GM12875 (cell line): ENCODE measurements around the gene RGS7.

ENCODE experiments used
- H3K4me3 ChIP-seq: one replicate; pipeline ENCODE4 v1.5.1; 2011; ENCODE audit warnings: low read depth, low read length, control low read depth
- CTCF ChIP-seq: IDR thresholded peaks from 2 replicates; pipeline ENCODE4 v1.5.1; 2011; ENCODE audit warnings: low read depth, mild to moderate bottlenecking, control low read depth, inconsistent platforms, low read length, moderate library complexity, borderline replicate concordance; ENCODE audit not compliant: insufficient read depth

Gene RGS7

GRCh38 chr1:241356519-241357365 lies at the start of gene RGS7:
RGS7 (minus strand) TSS chr1:241357205.
- no peak for TF ChIP-seq CTCF
- no peak within 1 kb of the TSS for H3K4me3 ChIP-seq

GRCh38 chr1:241406421-241406820 lies 49.4 kb upstream of the RGS7 start:
- no peak for TF ChIP-seq CTCF
- H3K4me3 ChIP-seq: no peak overlapping the region

- no peak for TF ChIP-seq CTCF
Observed at GRCh38 chr1:241401156-241401555, 44.2 kb upstream of the RGS7 start.

GRCh38 chr1:241396747-241397681 lies 40.0 kb upstream of the RGS7 start:
- TF ChIP-seq CTCF: no peak
- H3K4me3 ChIP-seq: no peak overlapping the region

More at GRCh38 chr1:241401156-241401555, 44.2 kb upstream of the RGS7 start:
- no peak overlapping the region for H3K4me3 ChIP-seq

- no peak for TF ChIP-seq CTCF
Observed at GRCh38 chr1:241391926-241392710, 35.1 kb upstream of the RGS7 start.

GRCh38 chr1:241390526-241390925 lies 33.5 kb upstream of the RGS7 start:
- no peak for TF ChIP-seq CTCF
- H3K4me3 ChIP-seq: no peak overlapping the region

More at GRCh38 chr1:241391926-241392710, 35.1 kb upstream of the RGS7 start:
- no peak overlapping the region for H3K4me3 ChIP-seq
